Measurements from ENCODE around the gene DDX39B.
A peak's percentile ranks its signal among the peaks of the same experiment; 100 is the strongest.
"Not testable (repeated sequence)": the region's sequence is repeated elsewhere in the genome, so short reads cannot be mapped to it uniquely, and the experiment has no call there.

Gene DDX39B

GRCh38 chr6:31531162-31531561 is 10.6 kb downstream of the DDX39B start:
- Mint-ChIP-seq H3K27me3 (no peaks in the 10 kb centered on the region), H3K4me1 (peaks cover 19% of the 10 kb centered on the region), H3K9me3 (no peaks in the 10 kb centered on the region), H3K4me3 (no peak overlapping the region), H3K36me3 (ENCODE audit: low read depth) (peaks cover 62% of the 10 kb centered on the region), H3K27ac (no peak overlapping the region)
- ATAC-seq (no peak), DNase-seq (no peak)

- Mint-ChIP-seq H3K36me3 (ENCODE audit: low read depth) (peaks cover 57% of the 10 kb centered on the region), H3K27ac (no peak overlapping the region), H3K4me1 (peaks cover 14% of the 10 kb centered on the region), H3K9me3 (no peaks in the 10 kb centered on the region), H3K4me3 (no peak overlapping the region), H3K27me3 (no peaks in the 10 kb centered on the region)
- ATAC-seq = no peak
- no peak for DNase-seq
These were observed 11.1 kb downstream of the DDX39B start for GRCh38 chr6:31530659-31531058.

- Mint-ChIP-seq H3K27ac (no peak overlapping the region), H3K4me1 (peaks cover 9% of the 10 kb centered on the region), H3K9me3 (no peaks in the 10 kb centered on the region), H3K27me3 (no peaks in the 10 kb centered on the region), H3K36me3 (ENCODE audit: low read depth) (peaks cover 46% of the 10 kb centered on the region), H3K4me3 (no peak overlapping the region)
- DNase-seq = no peak
- peak; percentile 26 for ATAC-seq
These were observed 12.3 kb downstream of the DDX39B start for GRCh38 chr6:31529329-31530150.

DNA sequence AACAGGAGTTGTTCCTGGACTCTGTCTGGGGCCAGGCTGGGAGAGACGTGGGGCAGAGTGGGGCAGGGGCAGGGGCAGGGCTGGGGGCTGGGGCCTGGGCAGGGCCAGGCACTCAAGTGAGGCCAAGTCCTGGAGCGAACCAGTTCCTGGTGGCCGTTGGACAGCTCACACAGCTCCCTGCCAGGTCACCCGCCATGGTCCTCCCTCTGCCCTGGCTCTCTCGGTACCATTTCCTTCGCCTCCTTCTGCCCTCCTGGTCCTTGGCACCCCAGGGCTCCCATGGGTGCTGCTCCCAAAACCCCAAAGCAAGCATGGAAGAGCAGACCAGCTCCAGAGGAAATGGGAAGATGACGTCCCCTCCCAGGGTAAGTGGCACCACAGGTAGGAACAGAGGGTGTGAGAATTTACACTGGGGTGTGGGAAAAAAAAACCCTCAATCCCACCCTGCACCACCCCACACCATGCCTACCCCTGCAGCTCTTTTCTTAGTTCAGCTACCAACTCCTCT is 12.9 kb downstream of the DDX39B start, which contains the start of gene MCCD1:
Gene MCCD1, plus strand, starts transcription at position 142 of the 508 bp plus-strand sequence. Its CDS starts 53 bp downstream, at position 195.
- Mint-ChIP-seq H3K27ac (peak within 1 kb of the TSS; percentile 46), H3K4me3 (no peak within 1 kb of the TSS)
- DNase-seq = no peak

GRCh38 chr6:31528307-31528777 is 13.5 kb downstream of the DDX39B start:
- H3K4me3 Mint-ChIP-seq = no peak overlapping the region
- H3K4me1 Mint-ChIP-seq = peaks cover 8% of the 10 kb centered on the region

More for the DNA sequence above, 12.9 kb downstream of the DDX39B start, which contains the start of gene MCCD1:
- no peaks in the 10 kb centered on the region for H3K9me3 Mint-ChIP-seq
- H3K36me3 Mint-ChIP-seq (ENCODE audit: low read depth) = peaks cover 40% of the 10 kb centered on the region
- peaks cover 9% of the 10 kb centered on the region for H3K4me1 Mint-ChIP-seq
- no peaks in the 10 kb centered on the region for H3K27me3 Mint-ChIP-seq
- peak; percentile 8 for ATAC-seq

DNA sequence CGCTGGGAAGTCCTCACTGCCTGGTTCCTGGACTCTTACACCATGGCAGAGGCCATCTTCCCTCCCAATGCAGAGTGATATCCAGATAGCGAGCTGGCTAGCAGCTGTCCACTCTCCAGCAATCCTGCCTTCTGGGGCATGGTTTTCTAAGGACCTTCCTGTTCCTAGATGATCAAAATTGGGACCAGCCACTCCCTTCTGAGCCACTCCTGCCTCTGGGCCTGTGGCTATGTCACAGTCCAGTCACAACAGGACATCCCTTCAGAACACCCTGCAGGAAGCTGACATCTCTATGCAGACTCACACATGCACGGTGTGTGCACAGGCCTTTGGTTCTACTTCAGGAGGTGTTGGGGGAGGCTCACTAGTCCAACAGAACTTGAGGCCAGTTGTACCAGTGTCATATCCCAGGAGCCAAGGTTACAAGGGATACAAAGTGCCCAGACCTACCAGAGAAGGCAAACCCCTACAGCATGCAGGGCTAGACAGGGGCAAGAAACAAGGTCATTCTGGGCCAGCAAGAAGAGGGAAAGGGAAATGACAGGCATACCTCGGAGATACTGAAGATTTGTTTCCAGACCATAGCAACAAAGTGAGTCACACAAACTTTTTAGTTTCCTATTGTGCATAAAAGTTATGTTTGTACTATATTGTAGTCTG is 15.7 kb downstream of the DDX39B start:
- Mint-ChIP-seq H3K4me3 (no peak overlapping the region), H3K9me3 (no peaks in the 10 kb centered on the region), H3K36me3 (ENCODE audit: low read depth) (peaks cover 17% of the 10 kb centered on the region), H3K27me3 (no peaks in the 10 kb centered on the region), H3K4me1 (no peaks in the 10 kb centered on the region), H3K27ac (no peak overlapping the region)
- ATAC-seq = no peak
- no peak for DNase-seq

More at GRCh38 chr6:31528307-31528777, 13.5 kb downstream of the DDX39B start:
- Mint-ChIP-seq H3K9me3 (no peaks in the 10 kb centered on the region), H3K27me3 (no peaks in the 10 kb centered on the region), H3K36me3 (ENCODE audit: low read depth) (peaks cover 35% of the 10 kb centered on the region), H3K27ac (peak overlapping the region; percentile 46)
- ATAC-seq (peak; percentile 6), DNase-seq (no peak)

- no peaks in the 10 kb centered on the region for H3K27me3 Mint-ChIP-seq
- peaks cover 11% of the 10 kb centered on the region for H3K36me3 Mint-ChIP-seq (ENCODE audit: low read depth)
- DNase-seq (no peak), ATAC-seq (no peak)
- no peak overlapping the region for H3K27ac Mint-ChIP-seq
- H3K9me3 Mint-ChIP-seq = no peaks in the 10 kb centered on the region
- no peak overlapping the region for H3K4me3 Mint-ChIP-seq
- no peaks in the 10 kb centered on the region for H3K4me1 Mint-ChIP-seq
These were observed 16.3 kb downstream of the DDX39B start for GRCh38 chr6:31525553-31525931.

DNA sequence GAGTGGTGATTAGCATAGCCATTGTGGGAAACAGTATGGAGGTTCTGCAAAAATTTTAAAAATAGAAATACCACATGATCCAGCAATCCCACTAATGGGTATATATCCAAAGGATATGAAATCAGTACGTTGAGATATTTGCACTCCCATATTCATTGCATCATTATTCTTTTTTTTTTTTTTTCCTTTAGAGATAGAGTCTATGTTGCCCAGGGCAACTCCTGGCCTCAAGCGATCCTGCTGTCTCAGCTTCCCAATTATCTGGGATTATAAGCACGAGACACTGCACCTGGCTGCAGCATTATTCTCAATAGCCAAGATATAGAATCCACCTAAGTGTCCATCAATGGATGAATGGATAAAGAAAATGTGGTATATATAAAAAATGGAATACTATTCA is 20.0 kb downstream of the DDX39B start:
- Mint-ChIP-seq H3K27ac (no peak overlapping the region), H3K36me3 (ENCODE audit: low read depth) (no peaks in the 10 kb centered on the region), H3K4me3 (no peak overlapping the region), H3K27me3 (peaks cover 3% of the 10 kb centered on the region), H3K4me1 (no peaks in the 10 kb centered on the region), H3K9me3 (no peaks in the 10 kb centered on the region)
- no peak for DNase-seq
- ATAC-seq = no peak

GRCh38 chr6:31513456-31514165 is 28.2 kb downstream of the DDX39B start:
- ATAC-seq = no peak
- Mint-ChIP-seq H3K4me3 (no peak overlapping the region), H3K9me3 (no peaks in the 10 kb centered on the region), H3K27me3 (peaks cover 8% of the 10 kb centered on the region), H3K27ac (no peak overlapping the region), H3K36me3 (ENCODE audit: low read depth) (peaks cover 7% of the 10 kb centered on the region), H3K4me1 (no peaks in the 10 kb centered on the region)
- no peak for DNase-seq

DNA sequence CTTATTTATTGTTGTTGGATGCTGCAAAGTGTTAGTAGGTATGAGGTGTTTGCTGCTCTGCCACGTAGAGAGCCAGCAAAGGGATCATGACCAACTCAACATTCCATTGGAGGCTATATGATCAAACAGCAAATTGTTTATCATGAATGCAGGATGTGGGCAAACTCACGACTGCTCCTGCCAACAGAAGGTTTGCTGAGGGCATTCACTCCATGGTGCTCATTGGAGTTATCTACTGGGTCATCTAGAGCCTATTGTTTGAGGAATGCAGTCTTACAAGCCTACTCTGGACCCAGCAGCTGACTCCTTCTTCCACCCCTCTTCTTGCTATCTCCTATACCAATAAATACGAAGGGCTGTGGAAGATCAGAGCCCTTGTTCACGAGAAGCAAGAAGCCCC is 31.8 kb downstream of the DDX39B start:
- H3K9me3 Mint-ChIP-seq = no peaks in the 10 kb centered on the region
- H3K27me3 Mint-ChIP-seq = no peaks in the 10 kb centered on the region
- DNase-seq (no peak), ATAC-seq (no peak)
- no peak overlapping the region for H3K27ac Mint-ChIP-seq
- no peak overlapping the region for H3K4me3 Mint-ChIP-seq
- peaks cover 26% of the 10 kb centered on the region for H3K36me3 Mint-ChIP-seq (ENCODE audit: low read depth)
- peaks cover 2% of the 10 kb centered on the region for H3K4me1 Mint-ChIP-seq

DNA sequence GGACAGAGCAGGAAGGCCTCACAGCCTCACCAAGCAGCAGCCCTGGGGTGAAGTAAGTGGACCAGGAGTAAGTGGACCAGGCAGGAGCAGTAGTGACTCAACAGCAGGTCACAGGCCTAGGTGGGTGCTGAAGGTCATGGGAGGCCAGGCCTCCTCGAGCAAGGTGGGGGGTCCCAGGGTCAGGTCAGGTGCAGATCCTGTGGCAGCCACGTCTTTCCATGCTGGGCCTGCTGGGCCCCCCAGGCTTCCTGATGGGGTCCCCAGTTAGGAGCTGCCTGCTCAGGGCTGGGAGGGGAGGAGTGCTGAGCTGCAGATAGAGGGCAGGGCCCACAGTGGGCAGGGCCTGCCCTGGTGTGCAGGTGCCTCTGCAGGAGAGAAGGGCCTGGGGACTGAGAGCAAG is 32.8 kb downstream of the DDX39B start:
- H3K36me3 Mint-ChIP-seq (ENCODE audit: low read depth) = peaks cover 26% of the 10 kb centered on the region
- not testable (repeated sequence) for H3K4me3 Mint-ChIP-seq, H3K27ac Mint-ChIP-seq, H3K4me1 Mint-ChIP-seq, H3K27me3 Mint-ChIP-seq, ATAC-seq, DNase-seq, H3K9me3 Mint-ChIP-seq

GRCh38 chr6:31502586-31502985 is 39.2 kb downstream of the DDX39B start:
- DNase-seq = no peak
- Mint-ChIP-seq H3K9me3 (no peaks in the 10 kb centered on the region), H3K36me3 (ENCODE audit: low read depth) (peaks cover 18% of the 10 kb centered on the region), H3K4me3 (no peak overlapping the region), H3K27me3 (no peaks in the 10 kb centered on the region), H3K27ac (no peak overlapping the region), H3K4me1 (peaks cover 46% of the 10 kb centered on the region)
- no peak for ATAC-seq

DNA sequence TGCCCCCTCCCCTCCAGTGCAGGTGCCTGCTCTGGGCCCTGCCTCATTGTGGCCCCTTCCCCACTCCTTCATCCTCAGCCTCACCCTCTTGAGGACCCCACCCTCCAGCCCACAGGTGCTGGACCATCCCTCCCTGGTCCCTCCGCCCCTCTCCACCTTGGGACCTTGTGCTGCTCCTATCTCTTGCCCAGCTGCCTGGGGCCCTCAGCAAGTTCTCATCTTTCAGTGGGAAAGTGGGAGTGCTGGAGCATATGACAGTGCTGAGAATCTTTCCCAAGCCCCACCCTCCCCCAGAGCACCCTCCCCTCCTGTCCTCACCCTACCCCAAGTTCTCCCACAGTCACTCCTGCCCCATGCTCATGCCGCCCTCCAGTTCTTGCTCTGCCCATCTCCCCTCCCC is 42.2 kb downstream of the DDX39B start:
- DNase-seq; H3K36me3 Mint-ChIP-seq (ENCODE audit: low read depth); H3K9me3 Mint-ChIP-seq; H3K27ac Mint-ChIP-seq; ATAC-seq; H3K27me3 Mint-ChIP-seq: not testable (repeated sequence)
- H3K4me1 Mint-ChIP-seq = peaks cover 66% of the 10 kb centered on the region
- peak overlapping the region; percentile 84 for H3K4me3 Mint-ChIP-seq

DNA sequence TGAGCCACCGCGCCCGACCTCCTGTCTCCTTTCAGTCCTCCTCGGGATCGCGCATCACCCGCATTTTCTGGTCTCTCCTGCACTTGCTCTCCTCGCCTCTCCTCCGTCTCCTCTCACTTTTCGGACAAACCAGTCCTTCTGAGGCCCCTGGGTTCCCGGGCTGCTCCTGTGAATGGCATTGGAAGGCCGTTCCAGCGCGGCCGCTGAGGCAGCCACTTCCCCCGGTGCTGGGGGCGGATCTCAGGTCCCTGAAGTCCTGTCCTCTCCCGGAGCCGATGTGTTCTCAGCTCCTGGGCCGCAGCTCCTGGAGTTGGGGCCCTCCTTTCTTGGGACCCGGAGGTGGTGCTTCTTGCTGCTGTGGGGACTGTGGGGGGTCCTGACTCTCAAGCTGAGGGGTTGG is 43.1 kb downstream of the DDX39B start:
- Mint-ChIP-seq H3K4me1 (peaks cover 68% of the 10 kb centered on the region), H3K36me3 (ENCODE audit: low read depth) (peaks cover 2% of the 10 kb centered on the region), H3K9me3 (no peaks in the 10 kb centered on the region), H3K4me3 (peak overlapping the region; percentile 84), H3K27me3 (no peaks in the 10 kb centered on the region), H3K27ac (peak overlapping the region; percentile 64)
- DNase-seq (no peak), ATAC-seq (no peak)

Measured in activated naive CD8-positive, alpha-beta T cell treated with anti-CD3 and anti-CD28 coated beads, Interleukin-2, amount 50 U/mL, for 24 hours (primary cell).